Measurements from ENCODE around the gene SHISA8. TPM values are rescaled to one million over a fixed set of nuclear protein-coding genes. Genes with fewer than 3 reads are reported as not detected.

SHISA8 gene
- total RNA-seq, 1 experiment from 2014 or later: 2.3 TPM

GRCh38 chr22:41948142-41948541, 33.3 kb upstream of the SHISA8 start:
- Histone ChIP-seq H3K4me3 (no peak overlapping the region), H3K4me1 (replicated peaks; ENCODE audit: insufficient read depth) (peaks cover 18% of the 10 kb centered on the region), H2AFZ (no peak overlapping the region), H3K27ac (no peak overlapping the region), H3F3A (ENCODE audit: insufficient read depth, low read depth) (peaks cover 7% of the 10 kb centered on the region), H3K9me2 (ENCODE audit: insufficient read depth) (no peaks in the 10 kb centered on the region), H3K27me3 (ENCODE audit: insufficient read depth, low read depth) (no peaks in the 10 kb centered on the region), H3K36me3 (ENCODE audit: low read depth) (no peaks in the 10 kb centered on the region), H3K79me2 (ENCODE audit: low read depth) (peaks cover 19% of the 10 kb centered on the region), H3K9me3 (ENCODE audit: insufficient read depth, low read depth) (no peaks in the 10 kb centered on the region), H4K20me1 (ENCODE audit: insufficient read depth) (no peaks in the 10 kb centered on the region), H3K4me2 (peak overlapping the region; percentile 88)
- ChIA-PET POLR2A (ENCODE audit: unreplicated experiment) (no interaction called here), CTCF (no interaction called here)
- DNase-seq: no peak
- TF ChIP-seq EZH2 (IDR thresholded peaks at IDR 0.05; ENCODE audit: low read depth): no peak
- TF ChIP-seq CTCF (conservative IDR thresholded peaks at IDR 0.05): no peak
- no TSS peak for BruUV-seq (replicated peaks)
- intact Hi-C loops (cut with micrococcal nuclease; ENCODE audit: unreplicated experiment): loop anchor here (5.0 to 10.0 kb wide), 2 partner anchors 127 to 406 kb away; partner anchors contain the start of genes NAGA, PHETA2, POLR3H and SMDT1

- BruUV-seq (replicated peaks): TSS peak; percentile 66
Observed at GRCh38 chr22:41947424-41948080, 32.7 kb upstream of the SHISA8 start.

More at GRCh38 chr22:41947424-41948080, 32.7 kb upstream of the SHISA8 start:
- ChIA-PET CTCF (interaction anchor here (0.6 to 1.2 kb wide), 3 partner anchors 22 to 497 kb away, joined by 3 to 5 read pairs (median 5); no protein-coding TSS in a partner anchor), POLR2A (ENCODE audit: unreplicated experiment) (interaction anchor here (0.6 to 0.7 kb wide), 3 partner anchors 115 to 144 kb away, joined by 3 to 5 read pairs (median 5); partner anchors contain the start of gene SREBF2)
- H2AFZ ChIP-seq: peak overlapping the region; percentile 95
- peaks cover 19% of the 10 kb centered on the region for H3K79me2 ChIP-seq (ENCODE audit: low read depth)
- no peaks in the 10 kb centered on the region for H3K36me3 ChIP-seq (ENCODE audit: low read depth)
- H3K4me1 ChIP-seq (replicated peaks; ENCODE audit: insufficient read depth): peaks cover 18% of the 10 kb centered on the region
- DNase-seq: no peak
- no peaks in the 10 kb centered on the region for H3K9me2 ChIP-seq (ENCODE audit: insufficient read depth)
- H3K9me3 ChIP-seq (ENCODE audit: insufficient read depth, low read depth): no peaks in the 10 kb centered on the region
- no peaks in the 10 kb centered on the region for H4K20me1 ChIP-seq (ENCODE audit: insufficient read depth)
- TF ChIP-seq CTCF (conservative IDR thresholded peaks at IDR 0.05) (no peak), EZH2 (IDR thresholded peaks at IDR 0.05; ENCODE audit: low read depth) (no peak)
- peak overlapping the region; percentile 88 for H3K4me2 ChIP-seq
- no peaks in the 10 kb centered on the region for H3K27me3 ChIP-seq (ENCODE audit: insufficient read depth, low read depth)
- peaks cover 10% of the 10 kb centered on the region for H3F3A ChIP-seq (ENCODE audit: insufficient read depth, low read depth)
- intact Hi-C loops (cut with micrococcal nuclease; ENCODE audit: unreplicated experiment): loop anchor here (5.0 to 10.0 kb wide), 2 partner anchors 127 to 405 kb away; partner anchors contain the start of genes NAGA, PHETA2, POLR3H and SMDT1
- H3K27ac ChIP-seq: no peak overlapping the region
- peak overlapping the region; percentile 73 for H3K4me3 ChIP-seq

Measured in PC-9 (cell line).